ENCODE results near the gene USP20. TPM values are rescaled to one million over a fixed set of nuclear protein-coding genes. Genes with fewer than 3 reads are reported as not detected.

Gene USP20
- total and polyA plus RNA-seq, 11 donors = 9.4 to 19.7 (median 12.9) TPM

DNA sequence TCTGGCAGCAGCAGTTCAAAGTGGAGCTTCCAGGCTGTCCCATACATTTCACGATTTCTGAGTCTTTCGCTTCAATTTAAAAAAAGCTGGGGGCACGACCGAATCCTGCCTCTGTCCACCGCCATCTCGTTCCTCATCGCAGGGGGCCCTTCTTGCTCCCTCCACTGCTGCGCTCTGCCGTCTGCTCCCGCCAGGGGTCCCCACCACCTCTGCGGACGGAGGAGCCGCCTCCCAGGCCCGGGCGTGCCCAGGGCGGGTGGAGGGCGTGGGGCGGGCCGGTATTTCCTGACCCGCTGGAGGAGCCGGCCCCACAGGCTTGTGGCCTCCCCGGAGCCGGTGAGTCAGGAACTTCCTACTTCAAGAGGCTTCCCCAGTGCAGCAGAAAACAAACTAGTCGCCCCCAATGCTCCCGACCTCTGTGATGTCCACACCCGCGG lies 50.4 kb downstream of the USP20 start:
- Histone ChIP-seq H3K27me3 (no peaks in the 10 kb centered on the region), H3K4me3 (peak overlapping the region in 11 of 12 donors; percentile 1 to 57 (median 48)), H3K9me3 (no peaks in the 10 kb centered on the region), H3K4me1 (peaks cover 3 to 72% (median 38%) of the 10 kb centered on the region in 12 donors), H3K36me3 (peaks cover 0 to 33% (median 7%) of the 10 kb centered on the region in 9 donors), H3K27ac (peak overlapping the region; percentile 12 to 94 (median 84))
- ATAC-seq = peak; percentile 86 to 93 (median 92)
- DNase-seq = peak; percentile 93 to 96 (median 94)
- intact Hi-C loops (cut with DNase I) = loop anchor here (1.0 to 10.0 kb wide), 19 partner anchors 51 to 459 kb away; partner anchors contain the start of genes FNBP1 (in 6 of the 10), GPR107 (in 3 of the 10), C9orf78 (in 1 of the 10) and USP20 (in 1 of the 10)
- 1 to 2% (median 1%) methylated on average over 12 to 27 of the region's 27 CpGs for WGBS, 4 donors
- TF ChIP-seq POLR2A (IDR thresholded peaks at IDR 0.05) = peak in 1 of 2 donors; percentile 50
- TF ChIP-seq, protein P1, sequence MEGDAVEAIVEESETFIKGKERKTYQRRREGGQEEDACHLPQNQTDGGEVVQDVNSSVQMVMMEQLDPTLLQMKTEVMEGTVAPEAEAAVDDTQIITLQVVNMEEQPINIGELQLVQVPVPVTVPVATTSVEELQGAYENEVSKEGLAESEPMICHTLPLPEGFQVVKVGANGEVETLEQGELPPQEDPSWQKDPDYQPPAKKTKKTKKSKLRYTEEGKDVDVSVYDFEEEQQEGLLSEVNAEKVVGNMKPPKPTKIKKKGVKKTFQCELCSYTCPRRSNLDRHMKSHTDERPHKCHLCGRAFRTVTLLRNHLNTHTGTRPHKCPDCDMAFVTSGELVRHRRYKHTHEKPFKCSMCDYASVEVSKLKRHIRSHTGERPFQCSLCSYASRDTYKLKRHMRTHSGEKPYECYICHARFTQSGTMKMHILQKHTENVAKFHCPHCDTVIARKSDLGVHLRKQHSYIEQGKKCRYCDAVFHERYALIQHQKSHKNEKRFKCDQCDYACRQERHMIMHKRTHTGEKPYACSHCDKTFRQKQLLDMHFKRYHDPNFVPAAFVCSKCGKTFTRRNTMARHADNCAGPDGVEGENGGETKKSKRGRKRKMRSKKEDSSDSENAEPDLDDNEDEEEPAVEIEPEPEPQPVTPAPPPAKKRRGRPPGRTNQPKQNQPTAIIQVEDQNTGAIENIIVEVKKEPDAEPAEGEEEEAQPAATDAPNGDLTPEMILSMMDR (IDR thresholded peaks at IDR 0.05) = peak; percentile 86 to 99 (median 92)

DNA sequence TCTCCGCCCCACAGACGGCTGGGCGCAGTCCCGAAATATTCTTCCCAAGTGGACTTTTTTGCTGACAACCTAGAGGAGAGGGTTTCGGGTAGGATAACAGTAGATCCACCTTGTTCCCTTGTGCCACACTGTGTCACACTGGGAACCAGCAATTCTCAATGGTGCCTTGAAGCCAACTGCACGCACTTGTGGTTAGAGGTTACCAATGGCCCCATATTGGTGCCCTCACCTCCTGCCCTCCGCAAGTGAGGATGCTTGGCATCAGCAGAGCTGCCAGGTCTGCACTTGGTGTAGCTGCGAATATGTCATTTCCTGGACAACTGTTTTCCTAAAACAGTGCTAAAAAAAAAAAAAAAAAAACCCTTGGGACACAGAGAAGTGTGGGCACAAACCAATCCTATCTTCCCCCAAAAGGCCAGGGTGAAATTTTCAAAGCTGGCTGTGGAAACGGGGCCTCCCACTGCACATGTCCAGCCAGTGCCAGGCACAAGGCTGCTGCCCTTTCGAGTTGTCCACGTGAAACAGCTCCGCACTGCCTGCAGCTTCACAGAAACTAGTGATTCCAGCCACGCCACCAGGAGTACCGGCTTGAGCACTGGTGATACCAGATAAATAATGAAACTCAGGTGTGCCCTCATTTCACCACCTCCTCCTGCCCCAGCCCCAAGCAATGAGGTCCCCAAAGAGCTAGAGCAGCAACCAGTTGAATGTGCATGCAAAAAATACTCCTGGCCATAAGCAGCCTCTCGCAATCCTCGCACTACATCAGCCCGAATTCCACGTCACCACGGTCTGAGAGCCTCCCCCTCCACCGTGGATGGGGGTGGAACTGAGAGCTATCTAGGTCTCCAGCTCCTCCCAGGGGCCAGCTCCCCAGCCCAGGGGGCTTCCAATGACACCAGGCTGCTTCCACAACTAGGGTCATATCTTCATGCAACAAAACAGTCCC lies 51.2 kb downstream of the USP20 start:
- peaks cover 3 to 80% (median 38%) of the 10 kb centered on the region in 12 donors for H3K4me1 ChIP-seq

DNA sequence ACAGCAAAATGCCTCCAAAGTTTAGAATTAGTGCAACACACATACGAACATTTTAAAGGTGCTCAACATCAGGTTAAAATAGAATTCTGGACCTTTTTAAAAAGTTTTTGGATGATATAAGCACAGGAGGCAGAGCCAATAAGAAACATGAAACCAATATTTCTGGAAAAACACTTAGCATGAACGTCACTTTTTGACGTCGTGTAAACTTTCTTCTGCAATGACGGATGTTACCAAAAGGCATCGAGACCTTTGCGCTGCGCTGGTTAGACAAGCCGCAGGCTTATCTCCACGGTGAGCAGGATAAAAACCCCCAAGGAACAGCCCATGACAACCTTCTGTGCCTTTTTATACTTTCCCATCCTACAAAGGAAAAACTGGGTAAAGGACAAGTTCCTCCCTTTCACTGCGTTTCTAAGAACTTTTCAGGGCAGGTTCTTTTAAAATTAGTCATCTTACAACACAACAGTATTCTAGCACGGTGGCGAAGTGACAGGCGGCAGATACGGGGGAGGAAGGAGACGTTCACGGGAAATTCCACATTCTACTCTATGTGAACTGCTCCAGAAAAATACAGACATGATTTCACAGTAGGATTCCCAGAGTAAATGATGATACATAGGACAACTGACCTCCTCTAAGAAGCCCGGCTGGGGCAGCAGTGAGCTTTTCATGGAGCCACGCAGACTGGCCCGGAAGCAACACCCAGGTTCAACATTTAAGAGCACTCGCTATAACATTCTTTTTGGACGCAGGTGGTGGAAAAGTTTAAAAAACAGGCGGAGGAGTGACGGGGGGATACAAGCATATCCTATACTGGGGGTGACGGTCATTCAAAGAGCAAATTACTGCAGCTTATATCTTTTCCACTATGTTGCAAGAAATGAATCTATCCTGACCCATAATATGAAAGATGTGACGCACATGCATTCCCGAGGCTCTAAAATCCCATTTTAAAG lies 52.4 kb downstream of the USP20 start:
- peak overlapping the region; percentile 14 to 57 (median 46) for H3K4me3 ChIP-seq
- DNase-seq = peak in 3 of 5 donors; percentile 40 to 71 (median 51)
- TF ChIP-seq, protein P1 (IDR thresholded peaks at IDR 0.05) = peak in 5 of 12 donors; percentile 4 to 44 (median 35)
- peak in 1 of 2 donors; percentile 14 for TF ChIP-seq POLR2A (IDR thresholded peaks at IDR 0.05)
- 50 to 58% (median 54%) methylated on average over 27 of the region's 27 CpGs for WGBS, 4 donors
- H3K36me3 ChIP-seq = peaks cover 0 to 21% (median 7%) of the 10 kb centered on the region in 9 donors
- no peaks in the 10 kb centered on the region for H3K9me3 ChIP-seq
- H3K27me3 ChIP-seq = no peaks in the 10 kb centered on the region
- intact Hi-C loops (cut with DNase I) = loop anchor here (2.0 to 10.0 kb wide), 13 partner anchors 75 to 457 kb away; partner anchors contain the start of genes FNBP1 (in 3 of the 10) and GPR107 (in 3 of the 10)
- peaks cover 3 to 87% (median 39%) of the 10 kb centered on the region in 12 donors for H3K4me1 ChIP-seq
- peak overlapping the region; percentile 41 to 94 (median 84) for H3K27ac ChIP-seq
- peak in 2 of 4 donors; percentile 5 to 13 for ATAC-seq

More for the DNA sequence above, 51.2 kb downstream of the USP20 start:
- TF ChIP-seq POLR2A (IDR thresholded peaks at IDR 0.05) = no peak
- TF ChIP-seq, protein P1 (IDR thresholded peaks at IDR 0.05) = no peak
- intact Hi-C loops (cut with DNase I) = loop anchor here (1.0 to 10.0 kb wide), 14 partner anchors 76 to 458 kb away; partner anchors contain the start of genes FNBP1 (in 4 of the 10) and GPR107 (in 3 of the 10)
- H3K36me3 ChIP-seq = peaks cover 0 to 25% (median 7%) of the 10 kb centered on the region in 9 donors
- H3K9me3 ChIP-seq = no peaks in the 10 kb centered on the region
- ATAC-seq (no peak), DNase-seq (no peak)
- H3K27ac ChIP-seq = peak overlapping the region; percentile 49 to 94 (median 84)
- 59 to 74% (median 63%) methylated on average over 20 of the region's 20 CpGs for WGBS, 4 donors
- H3K4me3 ChIP-seq = peak overlapping the region in 10 of 12 donors; percentile 19 to 57 (median 50)
- H3K27me3 ChIP-seq = no peaks in the 10 kb centered on the region

Measured in heart left ventricle (tissue), 16 donors.